GM19238 (cell line): ENCODE results near the gene PCDH7.

Experiments used
- DNase-seq: peaks from one replicate; pipeline ENCODE4 v3.0.0; 2011; ENCODE audit warnings: low spot score; ENCODE audit not compliant: insufficient read length

PCDH7 gene, protein sequence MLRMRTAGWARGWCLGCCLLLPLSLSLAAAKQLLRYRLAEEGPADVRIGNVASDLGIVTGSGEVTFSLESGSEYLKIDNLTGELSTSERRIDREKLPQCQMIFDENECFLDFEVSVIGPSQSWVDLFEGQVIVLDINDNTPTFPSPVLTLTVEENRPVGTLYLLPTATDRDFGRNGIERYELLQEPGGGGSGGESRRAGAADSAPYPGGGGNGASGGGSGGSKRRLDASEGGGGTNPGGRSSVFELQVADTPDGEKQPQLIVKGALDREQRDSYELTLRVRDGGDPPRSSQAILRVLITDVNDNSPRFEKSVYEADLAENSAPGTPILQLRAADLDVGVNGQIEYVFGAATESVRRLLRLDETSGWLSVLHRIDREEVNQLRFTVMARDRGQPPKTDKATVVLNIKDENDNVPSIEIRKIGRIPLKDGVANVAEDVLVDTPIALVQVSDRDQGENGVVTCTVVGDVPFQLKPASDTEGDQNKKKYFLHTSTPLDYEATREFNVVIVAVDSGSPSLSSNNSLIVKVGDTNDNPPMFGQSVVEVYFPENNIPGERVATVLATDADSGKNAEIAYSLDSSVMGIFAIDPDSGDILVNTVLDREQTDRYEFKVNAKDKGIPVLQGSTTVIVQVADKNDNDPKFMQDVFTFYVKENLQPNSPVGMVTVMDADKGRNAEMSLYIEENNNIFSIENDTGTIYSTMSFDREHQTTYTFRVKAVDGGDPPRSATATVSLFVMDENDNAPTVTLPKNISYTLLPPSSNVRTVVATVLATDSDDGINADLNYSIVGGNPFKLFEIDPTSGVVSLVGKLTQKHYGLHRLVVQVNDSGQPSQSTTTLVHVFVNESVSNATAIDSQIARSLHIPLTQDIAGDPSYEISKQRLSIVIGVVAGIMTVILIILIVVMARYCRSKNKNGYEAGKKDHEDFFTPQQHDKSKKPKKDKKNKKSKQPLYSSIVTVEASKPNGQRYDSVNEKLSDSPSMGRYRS (N-terminal part only)

GRCh38 chr4:30720021-30720660, at the start of gene PCDH7:
Gene PCDH7, plus strand, starts transcription at chr4:30720369. Its CDS starts 1,054 bp downstream, at chr4:30721423.
- no peak for DNase-seq

DNA sequence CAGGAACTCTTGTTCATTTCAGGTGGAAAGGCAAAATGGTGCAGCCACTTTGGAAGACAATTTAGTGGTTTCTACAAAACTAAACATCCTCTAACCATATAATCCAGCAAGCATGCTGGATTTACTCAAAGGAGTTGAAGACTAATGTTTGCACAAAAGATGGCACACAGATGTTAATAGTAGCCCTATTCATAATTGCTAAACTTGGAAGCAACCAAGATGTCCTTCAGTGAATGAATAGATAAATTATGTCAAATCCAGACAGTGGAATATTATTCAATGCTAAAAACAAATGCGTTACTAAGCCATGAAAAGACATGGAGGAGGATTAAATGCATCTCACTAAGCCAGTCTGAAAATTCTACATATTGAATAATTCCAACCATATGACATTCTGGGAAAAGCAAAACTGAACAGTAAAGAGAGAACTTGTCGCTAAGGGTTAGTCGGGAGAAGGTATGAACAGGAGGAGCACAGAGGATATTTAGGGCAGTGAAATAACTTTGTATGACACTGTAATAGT, 48.2 kb upstream of the PCDH7 start:
- no peak for DNase-seq

GRCh38 chr4:30696191-30696590, 24.0 kb upstream of the PCDH7 start:
- no peak for DNase-seq

DNA sequence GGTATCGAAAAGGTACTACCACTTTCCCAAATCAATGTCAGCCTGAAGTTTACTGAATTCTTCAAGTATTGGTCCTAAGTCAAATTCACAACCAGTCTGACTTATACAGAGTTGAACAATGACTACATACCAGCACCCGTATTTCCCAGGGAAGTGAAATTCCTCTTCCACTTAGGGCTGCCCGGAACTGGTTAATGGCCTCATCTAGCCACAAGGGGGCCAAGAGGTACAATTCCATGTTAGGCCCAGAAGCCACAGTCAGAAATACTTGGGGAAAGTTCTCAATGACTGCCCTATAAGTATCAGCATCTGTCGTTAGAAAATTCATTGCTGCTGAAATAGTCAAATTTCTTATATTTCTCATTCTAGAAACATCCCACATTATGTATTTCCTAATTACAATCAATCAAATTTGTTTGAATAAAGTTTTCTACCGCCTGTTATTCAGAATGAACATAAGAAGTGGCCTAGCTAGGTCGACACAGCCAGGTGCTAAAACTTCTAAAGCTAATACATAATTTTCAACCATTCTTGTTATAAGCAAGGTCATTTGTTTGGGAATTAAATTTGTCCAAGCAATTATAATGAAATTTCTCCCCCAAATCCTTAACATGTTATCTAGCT, 5.6 kb upstream of the PCDH7 start:
- no peak for DNase-seq

- DNase-seq, result no peak
Measured at GRCh38 chr4:30716158-30716557, 4.0 kb upstream of the PCDH7 start.

GRCh38 chr4:30716681-30717207, 3.4 kb upstream of the PCDH7 start:
- DNase-seq, result no peak

GRCh38 chr4:30717208-30718020, 2.8 kb upstream of the PCDH7 start:
- no peak for DNase-seq

DNA sequence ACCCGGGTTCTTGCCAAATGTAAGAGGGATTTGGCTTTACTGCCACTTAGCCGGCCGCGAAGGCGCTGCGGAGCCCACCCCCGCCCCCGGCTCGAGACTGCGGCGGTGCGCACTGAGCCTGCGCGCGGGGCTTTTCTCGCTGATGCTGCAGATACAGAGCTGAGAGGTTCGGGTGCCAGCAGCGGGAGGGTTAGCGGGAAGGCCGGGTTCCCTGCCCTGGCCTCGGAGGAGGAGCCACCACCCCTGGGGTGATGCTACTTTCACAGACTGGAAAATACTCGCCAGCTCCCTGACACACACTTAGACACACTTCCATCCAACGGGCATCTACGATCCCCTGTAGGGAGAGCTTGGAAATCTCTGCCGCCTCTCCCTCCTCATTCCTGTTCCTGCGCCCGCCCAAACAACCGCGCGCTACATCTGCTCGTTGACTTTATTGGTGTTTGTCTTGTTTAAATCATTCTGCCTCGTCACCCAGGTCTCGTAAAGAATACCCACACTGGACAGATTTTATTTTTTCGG, 2.1 kb upstream of the PCDH7 start:
- no peak for DNase-seq

GRCh38 chr4:30718641-30719453, 1.3 kb upstream of the PCDH7 start:
- no peak for DNase-seq

- DNase-seq, result no peak
Measured at GRCh38 chr4:30719454-30720020, 632 bp upstream of the PCDH7 start.

- DNase-seq, result no peak
Measured at GRCh38 chr4:30720661-30721184, 554 bp downstream of the PCDH7 start.

DNA sequence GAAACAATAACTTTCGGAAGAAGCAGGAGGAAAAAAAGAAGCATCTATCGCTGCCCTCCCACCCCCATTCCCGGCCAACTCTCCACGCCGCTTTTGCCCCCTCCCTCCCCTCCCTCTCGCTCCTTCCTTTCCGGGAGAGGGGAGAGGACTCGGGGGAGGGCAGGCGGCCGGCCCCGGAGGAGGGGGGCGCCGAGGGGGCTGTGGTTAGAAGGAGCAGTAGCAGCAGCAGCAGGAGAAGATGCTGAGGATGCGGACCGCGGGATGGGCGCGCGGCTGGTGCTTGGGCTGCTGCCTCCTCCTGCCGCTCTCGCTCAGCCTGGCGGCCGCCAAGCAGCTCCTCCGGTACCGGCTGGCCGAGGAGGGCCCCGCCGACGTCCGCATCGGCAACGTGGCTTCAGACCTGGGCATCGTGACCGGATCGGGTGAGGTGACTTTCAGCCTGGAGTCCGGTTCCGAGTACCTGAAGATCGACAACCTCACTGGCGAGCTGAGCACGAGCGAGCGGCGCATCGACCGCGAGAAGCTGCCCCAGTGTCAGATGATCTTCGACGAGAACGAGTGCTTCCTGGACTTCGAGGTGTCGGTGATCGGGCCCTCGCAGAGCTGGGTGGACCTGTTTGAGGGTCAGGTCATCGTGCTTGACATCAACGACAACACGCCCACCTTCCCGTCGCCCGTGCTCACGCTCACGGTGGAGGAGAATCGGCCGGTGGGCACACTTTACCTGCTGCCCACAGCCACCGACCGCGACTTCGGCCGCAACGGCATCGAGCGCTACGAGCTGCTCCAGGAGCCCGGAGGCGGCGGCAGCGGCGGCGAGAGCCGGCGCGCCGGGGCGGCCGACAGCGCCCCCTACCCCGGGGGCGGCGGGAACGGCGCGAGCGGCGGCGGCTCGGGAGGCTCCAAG, 1.3 kb downstream of the PCDH7 start:
- no peak for DNase-seq

DNA sequence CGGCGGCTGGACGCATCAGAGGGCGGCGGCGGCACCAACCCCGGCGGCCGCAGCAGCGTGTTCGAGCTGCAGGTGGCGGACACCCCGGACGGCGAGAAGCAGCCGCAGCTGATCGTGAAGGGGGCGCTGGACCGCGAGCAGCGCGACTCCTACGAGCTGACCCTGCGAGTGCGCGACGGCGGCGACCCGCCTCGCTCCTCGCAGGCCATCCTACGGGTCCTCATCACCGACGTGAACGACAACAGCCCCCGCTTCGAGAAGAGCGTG, 1.9 kb downstream of the PCDH7 start:
- DNase-seq, result no peak

DNA sequence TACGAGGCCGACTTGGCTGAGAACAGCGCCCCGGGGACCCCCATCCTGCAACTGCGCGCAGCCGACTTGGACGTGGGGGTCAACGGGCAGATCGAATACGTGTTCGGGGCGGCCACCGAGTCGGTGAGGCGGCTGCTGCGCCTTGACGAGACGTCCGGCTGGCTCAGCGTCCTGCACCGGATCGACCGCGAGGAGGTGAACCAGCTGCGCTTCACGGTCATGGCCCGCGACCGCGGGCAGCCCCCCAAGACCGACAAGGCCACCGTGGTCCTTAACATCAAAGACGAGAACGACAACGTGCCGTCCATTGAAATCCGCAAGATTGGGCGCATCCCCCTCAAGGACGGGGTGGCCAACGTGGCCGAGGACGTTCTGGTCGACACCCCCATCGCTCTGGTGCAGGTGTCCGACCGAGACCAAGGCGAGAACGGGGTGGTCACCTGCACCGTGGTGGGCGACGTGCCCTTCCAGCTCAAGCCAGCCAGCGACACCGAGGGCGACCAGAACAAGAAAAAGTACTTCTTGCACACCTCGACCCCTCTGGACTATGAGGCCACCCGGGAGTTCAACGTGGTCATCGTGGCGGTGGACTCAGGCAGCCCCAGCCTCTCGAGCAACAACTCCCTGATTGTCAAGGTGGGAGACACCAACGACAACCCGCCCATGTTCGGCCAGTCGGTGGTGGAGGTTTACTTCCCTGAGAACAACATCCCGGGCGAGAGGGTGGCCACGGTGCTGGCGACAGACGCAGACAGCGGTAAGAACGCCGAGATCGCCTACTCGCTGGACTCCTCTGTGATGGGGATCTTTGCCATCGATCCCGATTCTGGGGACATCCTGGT, 2.4 kb downstream of the PCDH7 start:
- DNase-seq, result no peak

GRCh38 chr4:30723201-30723955, 3.2 kb downstream of the PCDH7 start:
- DNase-seq, result no peak

- DNase-seq, result no peak
Measured at GRCh38 chr4:30724247-30724646, 4.1 kb downstream of the PCDH7 start.
